ENCODE measurements around the gene FRMD5. TPM values are rescaled to one million over a fixed set of nuclear protein-coding genes. Genes with fewer than 3 reads are reported as not detected.

Gene FRMD5
- total RNA-seq, 1 experiment from 2014 or later, result 27.2 TPM

GRCh38 chr15:43975326-43975725, 219.7 kb downstream of the FRMD5 start:
- H3K9me3 ChIP-seq (ENCODE audit: control insufficient read depth in 1 of 2, insufficient read depth in 1 of 2, low read depth in 1 of 2, low read length in 2 of 2), result peaks cover 3 to 4% of the 10 kb centered on the region in 2 experiments; a peak in 1 of 4 replicates
- no peak overlapping the region for H3K27ac ChIP-seq (ENCODE audit: low read depth, low read length)
- no peak overlapping the region for H3K4me3 ChIP-seq (replicated peaks in 1 of 2; ENCODE audit: low read depth in 1 of 2, low read length in 2 of 2)
- intact Hi-C loops (cut with micrococcal nuclease), result no loop called here
- ChIA-PET RAD21 (ENCODE audit: low non-redundant PET in 1 of 2, low total read pairs in 2 of 2, uncharacterized antibody in 2 of 2, unreplicated experiment in 2 of 2) (no interaction called here), CTCF (no interaction called here), POLR2A (no interaction called here)
- peaks cover 0 to 12% of the 10 kb centered on the region in 2 experiments; a peak in 1 of 4 replicates for H3K4me1 ChIP-seq (ENCODE audit: control insufficient read depth in 1 of 2, insufficient read depth in 2 of 2, low read length in 2 of 2)
- H3K36me3 ChIP-seq (ENCODE audit: control insufficient read depth in 1 of 2, insufficient read depth in 2 of 2, low read length in 2 of 2), result no peaks in the 10 kb centered on the region
- peaks cover 4% of the 10 kb centered on the region; the same call in 1 of the 2 replicates for H4K20me1 ChIP-seq (ENCODE audit: insufficient read depth)
- DNase-seq (ENCODE audit: low read depth, low spot score), result no peak
- H2AFZ ChIP-seq (ENCODE audit: low read depth, low read length, poor library complexity, severe bottlenecking), result no peak overlapping the region
- no TSS peak for BruUV-seq (replicated peaks)
- no peak overlapping the region for H3K4me2 ChIP-seq (ENCODE audit: low read length)
- no peaks in the 10 kb centered on the region for H3K27me3 ChIP-seq (ENCODE audit: insufficient read depth, low read length)
- TF ChIP-seq ELF1 (IDR thresholded peaks at IDR 0.05; ENCODE audit: borderline replicate concordance, low read depth), result no peak
- no peak for TF ChIP-seq ATF3 (IDR thresholded peaks at IDR 0.05)
- TF ChIP-seq REST (IDR thresholded peaks at IDR 0.05; ENCODE audit: low read depth), result no peak
- TF ChIP-seq CEBPB (IDR thresholded peaks at IDR 0.05; ENCODE audit: low read depth), result no peak
- no peak for TF ChIP-seq CBX3 (IDR thresholded peaks at IDR 0.05; ENCODE audit: low read depth)
- no peak for TF ChIP-seq ZFX (IDR thresholded peaks at IDR 0.05)
- no peaks in the 10 kb centered on the region for H3K9me2 ChIP-seq (ENCODE audit: insufficient read depth)
- no peak overlapping the region for H3K9ac ChIP-seq (ENCODE audit: low read length)
- H3K79me2 ChIP-seq (ENCODE audit: insufficient read depth, low read length), result peaks cover 31% of the 10 kb centered on the region
- ATAC-seq, result no peak

GRCh38 chr15:43974852-43975251, 220.2 kb downstream of the FRMD5 start:
- Histone ChIP-seq H3K4me2 (ENCODE audit: low read length) (no peak overlapping the region), H3K9me2 (ENCODE audit: insufficient read depth) (no peaks in the 10 kb centered on the region), H3K27me3 (ENCODE audit: insufficient read depth, low read length) (no peaks in the 10 kb centered on the region), H3K9me3 (ENCODE audit: control insufficient read depth in 1 of 2, insufficient read depth in 1 of 2, low read depth in 1 of 2, low read length in 2 of 2) (peaks cover 3 to 4% of the 10 kb centered on the region in 2 experiments; a peak in 1 of 4 replicates), H4K20me1 (ENCODE audit: insufficient read depth) (peaks cover 4% of the 10 kb centered on the region; the same call in 1 of the 2 replicates), H3K4me1 (ENCODE audit: control insufficient read depth in 1 of 2, insufficient read depth in 2 of 2, low read length in 2 of 2) (peaks cover 0 to 12% of the 10 kb centered on the region in 2 experiments; a peak in 1 of 4 replicates), H3K9ac (ENCODE audit: low read length) (no peak overlapping the region), H3K27ac (ENCODE audit: low read depth, low read length) (no peak overlapping the region), H3K4me3 (replicated peaks in 1 of 2; ENCODE audit: low read depth in 1 of 2, low read length in 2 of 2) (no peak overlapping the region), H2AFZ (ENCODE audit: low read depth, low read length, poor library complexity, severe bottlenecking) (no peak overlapping the region), H3K79me2 (ENCODE audit: insufficient read depth, low read length) (peaks cover 34% of the 10 kb centered on the region), H3K36me3 (ENCODE audit: control insufficient read depth in 1 of 2, insufficient read depth in 2 of 2, low read length in 2 of 2) (no peaks in the 10 kb centered on the region)
- ChIA-PET RAD21 (ENCODE audit: low non-redundant PET in 1 of 2, low total read pairs in 2 of 2, uncharacterized antibody in 2 of 2, unreplicated experiment in 2 of 2) (no interaction called here), CTCF (no interaction called here), POLR2A (no interaction called here)
- no peak for DNase-seq (ENCODE audit: low read depth, low spot score)
- no TSS peak for BruUV-seq (replicated peaks)
- intact Hi-C loops (cut with micrococcal nuclease), result no loop called here
- ATAC-seq, result no peak
- TF ChIP-seq EZH2phosphoT487 (IDR thresholded peaks at IDR 0.05; ENCODE audit: borderline replicate concordance) (no peak), ATF3 (IDR thresholded peaks at IDR 0.05) (no peak), JUND (IDR thresholded peaks at IDR 0.05) (no peak), ZNF274 (IDR thresholded peaks at IDR 0.05; ENCODE audit: low read depth, low read length) (no peak), RAD21 (IDR thresholded peaks at IDR 0.05; ENCODE audit: low read depth) (no peak), SP1 (IDR thresholded peaks at IDR 0.05; ENCODE audit: low read depth) (no peak), FOSL1 (IDR thresholded peaks at IDR 0.05; ENCODE audit: low read depth) (no peak), SIN3A (IDR thresholded peaks at IDR 0.05; ENCODE audit: low read depth) (no peak), ELF1 (IDR thresholded peaks at IDR 0.05; ENCODE audit: borderline replicate concordance, low read depth) (no peak), ZBTB33 (IDR thresholded peaks at IDR 0.05; ENCODE audit: extremely low read depth, insufficient replicate concordance, low read length) (no peak)
